HCT116 (cell line): Measurements from ENCODE around the gene SLC25A21. TPM values are rescaled to one million over a fixed set of nuclear protein-coding genes. Genes with fewer than 3 reads are reported as not detected.

Source experiments
- ATAC-seq: fragments of 200-7000 bp; cut with Tn5 transposase; 2 replicates; pipeline ENCODE4 v1.9.1; 2020; ENCODE audit warnings: mild to moderate bottlenecking, moderate library complexity
- BruUV-seq: library from RNA; stranded (reverse); fragments of 400-500 nt; replicated peaks from 2 replicates; lab custom pipeline; 2021; lab: Mats Ljungman, UMichigan
- CTCF ChIA-PET: fragments of 300-600 bp; sonication (Branson Sonifier 250); formaldehyde crosslinking; loops from one replicate; lab custom pipeline; 2021; ENCODE audit warnings: antibody characterized with exemption; lab: Charles Lee
- POLR2A ChIA-PET: fragments of 300-600, 350-600 bp; sonication (Branson Sonifier 250); formaldehyde crosslinking; loops from one replicate; lab custom pipeline; 2021; ENCODE audit warnings: antibody characterized with exemption; lab: Charles Lee
- RAD21 ChIA-PET, 2 experiments: fragments of 300-600 bp; sonication (Branson Sonifier 250); formaldehyde crosslinking; loops; one replicate each; lab custom pipeline; 2023; ENCODE audit warnings: low total read pairs in 2 of 2; ENCODE audit not compliant: uncharacterized antibody in 2 of 2, unreplicated experiment in 2 of 2, low non-redundant PET in 1 of 2; lab: Charles Lee
- DNase-seq: peaks from one replicate; pipeline ENCODE4 v3.0.0-alpha.2; 2010; ENCODE audit warnings: low read depth, low spot score
- H2AFZ ChIP-seq: fragments of 200-600 bp; shearing (Covaris generic), sonication (generic); 2 replicates; pipeline ENCODE4 v1.6.1; 2017; ENCODE audit warnings: low read depth, mixed run types, mixed read lengths, antibody characterized with exemption, low read length; ENCODE audit not compliant: poor library complexity, severe bottlenecking
- H3K27ac ChIP-seq: 2 replicates; pipeline ENCODE4 v1.5.1; 2012; ENCODE audit warnings: low read depth, low read length
- H3K27me3 ChIP-seq: fragments of 200-600 bp; sonication (generic); 2 replicates; pipeline ENCODE4 v1.6.1; 2016; ENCODE audit warnings: mixed run types, low read length, mixed read lengths; ENCODE audit not compliant: insufficient read depth
- H3K36me3 ChIP-seq, 2 experiments: fragments of 200-500 bp in 1 of 2; fragments of 200-600 bp in 1 of 2; sonication (Bioruptor generic) in 1 of 2; sonication (generic) in 1 of 2; 2 replicates each; pipeline versions ENCODE4 v1.5.1 to v1.6.1; 2014 to 2016; ENCODE audit warnings: low read length in 2 of 2, inconsistent platforms in 1 of 2, mixed read lengths in 1 of 2, mixed run types in 1 of 2; ENCODE audit not compliant: insufficient read depth in 2 of 2, control insufficient read depth in 1 of 2
- H3K4me1 ChIP-seq, 2 experiments: fragments of 200-600 bp in 1 of 2; sonication (generic) in 1 of 2; 2 replicates each; pipeline versions ENCODE4 v1.5.1 to v1.6.1; 2012 to 2017; ENCODE audit warnings: low read length in 2 of 2, inconsistent platforms in 1 of 2, mild to moderate bottlenecking in 1 of 2, mixed read lengths in 1 of 2, mixed run types in 1 of 2, moderate library complexity in 1 of 2; ENCODE audit not compliant: insufficient read depth in 2 of 2, control insufficient read depth in 1 of 2
- H3K4me2 ChIP-seq: fragments of 200-600 bp; sonication (generic); 2 replicates; pipeline ENCODE4 v1.6.1; 2017; ENCODE audit warnings: mixed run types, low read length, mixed read lengths
- H3K4me3 ChIP-seq, 2 experiments: fragments of 200-600 bp in 1 of 2; sonication (generic) in 1 of 2; replicated peaks in 1 of 2; 2 replicates each; pipeline ENCODE4 v1.5.1; 2011 to 2016; ENCODE audit warnings: low read length in 2 of 2, control low read depth in 1 of 2, low read depth in 1 of 2, mild to moderate bottlenecking in 1 of 2, mixed read lengths in 1 of 2, mixed run types in 1 of 2
- H3K79me2 ChIP-seq: fragments of 200-600 bp; sonication (generic); 2 replicates; pipeline ENCODE4 v1.6.1; 2017; ENCODE audit warnings: mild to moderate bottlenecking, mixed run types, low read length, moderate library complexity, mixed read lengths; ENCODE audit not compliant: insufficient read depth
- H3K9ac ChIP-seq: fragments of 200-600 bp; sonication (generic); 2 replicates; pipeline ENCODE4 v1.6.1; 2016; ENCODE audit warnings: low read length, mixed read lengths
- H3K9me2 ChIP-seq: fragments of 200-600 bp; sonication (generic), shearing (Covaris generic); 2 replicates; pipeline ENCODE4 v1.6.1; 2017; ENCODE audit warnings: mixed run types, mild to moderate bottlenecking, moderate library complexity; ENCODE audit not compliant: insufficient read depth
- H3K9me3 ChIP-seq, 2 experiments: fragments of 200-500 bp in 1 of 2; fragments of 200-600 bp in 1 of 2; sonication (Bioruptor generic) in 1 of 2; sonication (generic) in 1 of 2; 2 replicates each; pipeline ENCODE4 v1.6.1; 2014 to 2017; ENCODE audit warnings: low read length in 2 of 2, mixed read lengths in 2 of 2, inconsistent platforms in 1 of 2, low read depth in 1 of 2, mild to moderate bottlenecking in 1 of 2, mixed run types in 1 of 2, moderate library complexity in 1 of 2; ENCODE audit not compliant: control insufficient read depth in 1 of 2, insufficient read depth in 1 of 2
- H4K20me1 ChIP-seq: fragments of 200-600 bp; sonication (generic), shearing (Covaris generic); 2 replicates; pipeline ENCODE4 v1.6.1; 2017; ENCODE audit warnings: mixed run types, mild to moderate bottlenecking, moderate library complexity; ENCODE audit not compliant: insufficient read depth
- ATF3 ChIP-seq: IDR thresholded peaks from 2 replicates; pipeline ENCODE4 v1.6.1; 2012
- CTCF ChIP-seq, 3 experiments: fragments of 200-600 bp in 1 of 3; sonication (generic) in 1 of 3; IDR thresholded peaks in 2 of 3; conservative IDR thresholded peaks in 1 of 3; 2 replicates each; pipeline ENCODE4 v1.5.1; 2012 to 2017; ENCODE audit warnings: low read depth in 2 of 3, low read length in 2 of 3, antibody characterized with exemption in 1 of 3, borderline replicate concordance in 1 of 3, control low read depth in 1 of 3, mild to moderate bottlenecking in 1 of 3, mixed read lengths in 1 of 3, mixed run types in 1 of 3, moderate library complexity in 1 of 3; ENCODE audit not compliant: insufficient read depth in 1 of 3
- ELF1 ChIP-seq: IDR thresholded peaks from 2 replicates; pipeline ENCODE4 v1.6.1; 2012; ENCODE audit warnings: low read depth, borderline replicate concordance
- EZH2 ChIP-seq: fragments of 200-600 bp; sonication (generic); IDR thresholded peaks from 2 replicates; pipeline ENCODE4 v1.6.1; 2017; ENCODE audit warnings: antibody characterized with exemption, mixed run types
- FOSL1 ChIP-seq: IDR thresholded peaks from 2 replicates; pipeline ENCODE4 v1.6.1; 2012; ENCODE audit warnings: low read depth
- POLR2A ChIP-seq: IDR thresholded peaks from 2 replicates; pipeline ENCODE4 v1.7.0; 2011; ENCODE audit warnings: borderline replicate concordance; ENCODE audit not compliant: insufficient read depth, insufficient read length; ENCODE audit errors: extremely low read depth
- POLR2AphosphoS5 ChIP-seq: IDR thresholded peaks from 2 replicates; pipeline ENCODE4 v1.6.1; 2011; ENCODE audit warnings: mild to moderate bottlenecking, low read depth, low read length, moderate library complexity
- REST ChIP-seq: IDR thresholded peaks from 2 replicates; pipeline ENCODE4 v1.6.1; 2012; ENCODE audit warnings: low read depth
- SIN3A ChIP-seq: IDR thresholded peaks from 2 replicates; pipeline ENCODE4 v1.6.1; 2012; ENCODE audit warnings: low read depth
- SP1 ChIP-seq: IDR thresholded peaks from 2 replicates; pipeline ENCODE4 v1.6.1; 2012; ENCODE audit warnings: low read depth
- SRF ChIP-seq: IDR thresholded peaks from 2 replicates; pipeline ENCODE4 v1.6.1; 2012; ENCODE audit warnings: low read depth
- TCF7L2 ChIP-seq: IDR thresholded peaks from 2 replicates; pipeline ENCODE4 v1.7.0; 2011; ENCODE audit warnings: borderline replicate concordance, inconsistent platforms; ENCODE audit not compliant: insufficient read depth, insufficient read length; ENCODE audit errors: extremely low read depth
- ZBTB33 ChIP-seq: IDR thresholded peaks from 2 replicates; pipeline ENCODE4 v1.6.1; 2011; ENCODE audit warnings: mild to moderate bottlenecking, low read length, moderate library complexity; ENCODE audit not compliant: insufficient replicate concordance; ENCODE audit errors: extremely low read depth
- ZFX ChIP-seq: fragments of 450-650 bp; IDR thresholded peaks from 2 replicates; pipeline ENCODE4 v1.6.1; 2017
- ZNF274 ChIP-seq: fragments of 200-500 bp; sonication (Bioruptor generic); IDR thresholded peaks from 2 replicates; pipeline ENCODE4 v1.6.1; 2014; ENCODE audit warnings: mild to moderate bottlenecking, low read depth, low read length, inconsistent platforms
- intact Hi-C: fragments of 100-400 bp; cut with micrococcal nuclease; formaldehyde crosslinking; loops from 2 replicates; pipeline ENCODE4 v1.10.0; 2022
- total RNA-seq: library from RNA; stranded (reverse); gene quantifications from one replicate; pipeline ENCODE4 v1.2.1, GENCODE V29; 2021; ENCODE audit not compliant: unreplicated experiment

Gene SLC25A21
- total RNA-seq, 1 experiment from 2014 or later, result 3.5 TPM

- ChIA-PET RAD21 (no interaction called here), CTCF (no interaction called here), POLR2A (no interaction called here)
- H3K79me2 ChIP-seq, result no peaks in the 10 kb centered on the region
- no peak overlapping the region for H3K4me3 ChIP-seq
- intact Hi-C loops, result no loop called here
- no peaks in the 10 kb centered on the region for H3K27me3 ChIP-seq
- H4K20me1 ChIP-seq, result no peaks in the 10 kb centered on the region
- no peaks in the 10 kb centered on the region for H3K9me2 ChIP-seq
- no peak overlapping the region for H2AFZ ChIP-seq
- no peaks in the 10 kb centered on the region for H3K9me3 ChIP-seq
- ATAC-seq, result no peak
- H3K27ac ChIP-seq, result no peak overlapping the region
- TF ChIP-seq POLR2A, result no peak
- no peak for TF ChIP-seq ATF3
- TF ChIP-seq SP1, result no peak
- TF ChIP-seq POLR2AphosphoS5, result no peak
- TF ChIP-seq ZNF274, result no peak
- TF ChIP-seq SRF, result no peak
- no peak for TF ChIP-seq ZBTB33
- TF ChIP-seq ZFX, result no peak
- no peak for TF ChIP-seq CTCF (IDR thresholded peaks at IDR 0.05 in 2 of 3, conservative IDR thresholded peaks at IDR 0.05 in 1 of 3; ENCODE audit: borderline replicate concordance in 1 of 3, insufficient read depth in 1 of 3, low read depth in 2 of 3, low read length in 2 of 3)
- TF ChIP-seq FOSL1, result no peak
- no peak for TF ChIP-seq REST
- TF ChIP-seq EZH2, result no peak
- TF ChIP-seq ELF1, result no peak
- TF ChIP-seq SIN3A, result no peak
- TF ChIP-seq TCF7L2, result no peak
- no TSS peak for BruUV-seq
- DNase-seq, result no peak
- H3K9ac ChIP-seq, result no peak overlapping the region
- H3K4me2 ChIP-seq, result no peak overlapping the region
- H3K36me3 ChIP-seq, result no peaks in the 10 kb centered on the region
- no peaks in the 10 kb centered on the region for H3K4me1 ChIP-seq
These were observed 152.9 kb downstream of the SLC25A21 start for GRCh38 chr14:37019488-37019887.
